GM06990 (cell line): ENCODE data around the gene HNRNPDL.

Experiments used
- DNase-seq: peaks from one replicate; pipeline ENCODE4 v3.0.0-alpha.2; 2011; ENCODE audit not compliant: insufficient read length; ENCODE audit errors: extremely low read depth
- H3K27me3 ChIP-seq: replicated peaks from 2 replicates; pipeline ENCODE4 v1.6.0; 2011; ENCODE audit warnings: low read length; ENCODE audit not compliant: control insufficient read depth, insufficient read depth
- H3K36me3 ChIP-seq: 2 replicates; pipeline ENCODE4 v1.5.1; 2011; ENCODE audit warnings: low read length; ENCODE audit not compliant: control insufficient read depth, insufficient read depth
- H3K4me3 ChIP-seq: replicated peaks from 2 replicates; pipeline ENCODE4 v1.5.1; 2011; ENCODE audit warnings: low read depth, mild to moderate bottlenecking, control low read depth, low read length
- TF ChIP-seq, protein P1 (sequence below): IDR thresholded peaks from 2 replicates; pipeline ENCODE4 v1.5.1; 2011; ENCODE audit warnings: low read length, control low read depth, mild to moderate bottlenecking, inconsistent platforms; ENCODE audit not compliant: insufficient read depth, poor library complexity, severe bottlenecking

The HNRNPDL gene

DNA sequence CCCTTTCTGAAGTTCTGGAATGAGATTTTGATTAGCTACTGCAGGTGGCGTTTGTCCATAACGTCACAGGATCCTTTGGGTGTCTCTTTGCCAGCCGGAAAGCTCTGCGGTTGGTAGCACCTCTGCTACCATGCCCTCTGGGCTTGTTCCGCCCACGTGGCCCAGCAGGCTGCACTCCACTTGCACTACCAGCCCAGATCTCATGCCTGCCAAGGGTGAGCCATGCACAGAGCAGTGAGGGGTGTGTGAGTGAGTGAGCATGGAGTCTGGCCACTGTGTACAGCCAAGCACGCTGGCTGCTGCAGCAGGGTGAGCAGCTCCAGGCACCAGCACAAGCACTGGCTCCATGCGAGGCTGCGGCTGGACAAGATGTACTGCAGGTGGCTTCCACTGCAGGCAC lies 49.9 kb downstream of the HNRNPDL start:
- no peak overlapping the region for H3K4me3 ChIP-seq
- no peak for DNase-seq

DNA sequence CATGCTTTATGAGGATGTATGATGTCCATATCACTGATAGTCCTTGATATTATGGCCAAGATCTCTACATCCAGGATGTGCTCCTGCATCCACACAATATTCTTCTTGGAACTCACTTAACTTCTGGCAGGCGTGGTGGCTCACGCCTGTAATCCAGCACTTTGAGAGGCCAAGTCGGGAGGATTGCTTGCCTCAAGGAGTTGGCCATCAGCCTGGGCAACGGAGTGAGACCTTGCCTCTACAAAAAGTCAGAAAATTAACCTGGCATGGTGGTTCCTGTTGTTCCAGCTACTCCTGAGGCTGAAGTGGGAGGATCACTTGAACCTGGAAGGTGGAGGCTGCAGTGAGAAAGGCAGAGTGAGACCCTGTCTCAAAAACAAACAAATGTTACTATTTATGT lies 54.2 kb downstream of the HNRNPDL start:
- Histone ChIP-seq H3K36me3 (no peaks in the 10 kb centered on the region), H3K27me3 (no peaks in the 10 kb centered on the region), H3K4me3 (no peak overlapping the region; the same call in 1 of the 2 replicates)
- no peak for DNase-seq
- TF ChIP-seq, protein P1, sequence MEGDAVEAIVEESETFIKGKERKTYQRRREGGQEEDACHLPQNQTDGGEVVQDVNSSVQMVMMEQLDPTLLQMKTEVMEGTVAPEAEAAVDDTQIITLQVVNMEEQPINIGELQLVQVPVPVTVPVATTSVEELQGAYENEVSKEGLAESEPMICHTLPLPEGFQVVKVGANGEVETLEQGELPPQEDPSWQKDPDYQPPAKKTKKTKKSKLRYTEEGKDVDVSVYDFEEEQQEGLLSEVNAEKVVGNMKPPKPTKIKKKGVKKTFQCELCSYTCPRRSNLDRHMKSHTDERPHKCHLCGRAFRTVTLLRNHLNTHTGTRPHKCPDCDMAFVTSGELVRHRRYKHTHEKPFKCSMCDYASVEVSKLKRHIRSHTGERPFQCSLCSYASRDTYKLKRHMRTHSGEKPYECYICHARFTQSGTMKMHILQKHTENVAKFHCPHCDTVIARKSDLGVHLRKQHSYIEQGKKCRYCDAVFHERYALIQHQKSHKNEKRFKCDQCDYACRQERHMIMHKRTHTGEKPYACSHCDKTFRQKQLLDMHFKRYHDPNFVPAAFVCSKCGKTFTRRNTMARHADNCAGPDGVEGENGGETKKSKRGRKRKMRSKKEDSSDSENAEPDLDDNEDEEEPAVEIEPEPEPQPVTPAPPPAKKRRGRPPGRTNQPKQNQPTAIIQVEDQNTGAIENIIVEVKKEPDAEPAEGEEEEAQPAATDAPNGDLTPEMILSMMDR: no peak

More for the DNA sequence above, 49.9 kb downstream of the HNRNPDL start:
- no peaks in the 10 kb centered on the region for H3K36me3 ChIP-seq
- H3K27me3 ChIP-seq: no peaks in the 10 kb centered on the region
- TF ChIP-seq, protein P1: no peak

DNA sequence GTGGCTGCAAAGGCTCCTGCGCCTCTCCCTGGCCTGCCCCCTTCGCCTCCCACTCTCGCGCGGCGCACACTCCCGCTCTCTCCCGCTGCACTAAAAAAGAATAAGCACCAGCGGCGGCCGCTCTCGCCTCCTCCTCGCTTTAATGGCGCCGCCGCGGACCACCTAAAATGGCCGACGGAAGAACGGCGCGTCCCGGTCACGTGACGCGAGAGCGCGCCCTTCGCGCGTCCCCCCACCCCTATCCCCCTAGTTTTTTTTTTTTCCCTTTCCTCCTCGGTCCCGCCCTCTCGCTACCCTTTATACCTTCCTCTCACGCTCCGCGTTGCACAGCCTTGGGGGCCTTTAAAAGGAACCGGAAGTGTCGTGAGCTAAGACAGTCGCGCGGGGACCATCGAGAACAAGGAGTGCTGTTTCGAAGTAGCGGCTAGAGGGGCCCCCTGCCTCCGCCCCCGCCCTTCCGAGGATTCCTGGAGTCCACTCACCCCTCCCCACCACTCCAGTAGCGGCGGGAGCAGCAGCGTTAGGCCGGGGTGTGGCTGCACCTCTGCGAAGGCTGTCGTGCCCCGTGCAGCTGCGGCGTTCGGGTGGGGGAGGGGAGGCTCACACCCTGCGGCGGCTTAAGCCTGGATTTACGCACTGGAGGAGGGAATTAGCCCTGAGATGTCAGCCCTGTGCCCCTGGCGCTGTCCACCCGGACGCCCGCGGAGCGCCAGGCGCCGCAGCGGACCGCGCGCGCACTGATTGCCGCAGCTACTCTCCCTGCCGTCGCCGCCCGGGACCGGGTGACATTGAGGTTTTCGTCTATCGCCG lies 56.2 kb downstream of the HNRNPDL start, which contains the start of gene HNRNPD:
Gene HNRNPD, minus strand, starts transcription at position 176 of the 810 bp plus-strand sequence. CDS start 313 bp downstream, outside the sequence.
- TF ChIP-seq, protein P1: no peak
- DNase-seq: peak; percentile 98
- Histone ChIP-seq H3K27me3 (no peaks in the 10 kb centered on the region), H3K4me3 (peak within 1 kb of the TSS; percentile 95), H3K36me3 (no peaks in the 10 kb centered on the region)

DNA sequence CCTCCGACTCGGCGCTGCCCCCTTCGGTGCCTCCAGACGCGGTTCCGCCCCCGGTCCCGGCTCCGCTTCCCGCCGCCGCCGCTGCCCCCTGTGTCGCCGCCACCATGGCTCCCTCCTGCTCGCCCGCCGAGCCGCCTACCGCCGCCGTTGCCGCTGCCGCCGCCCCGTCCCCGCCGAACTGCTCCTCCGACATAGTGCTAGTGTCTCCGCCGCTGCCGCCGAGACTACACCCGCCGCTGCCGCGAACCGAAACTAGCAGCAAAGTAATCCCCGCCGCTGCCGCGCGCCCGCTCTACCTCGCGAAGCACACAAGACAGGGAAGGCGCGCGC lies 56.8 kb downstream of the HNRNPDL start:
- Histone ChIP-seq H3K36me3 (peaks cover 2% of the 10 kb centered on the region), H3K27me3 (no peaks in the 10 kb centered on the region), H3K4me3 (peak overlapping the region; percentile 95)
- TF ChIP-seq, protein P1: no peak
- no peak for DNase-seq
